HL-60 (cell line): Measurements from ENCODE around the gene MCRS1.

ENCODE experiments used
- GABPA ChIP-seq: IDR thresholded peaks from 2 replicates; pipeline ENCODE4 v1.6.1; 2012; ENCODE audit warnings: low read depth
- POLR2AphosphoS5 ChIP-seq: IDR thresholded peaks from 2 replicates; pipeline ENCODE4 v1.6.1; 2012; ENCODE audit warnings: low read depth
- REST ChIP-seq: IDR thresholded peaks from 2 replicates; pipeline ENCODE4 v1.6.1; 2012; ENCODE audit warnings: low read depth; ENCODE audit not compliant: insufficient replicate concordance
- SPI1 ChIP-seq: IDR thresholded peaks from 2 replicates; pipeline ENCODE4 v1.6.1; 2012; ENCODE audit warnings: low read depth, mild to moderate bottlenecking, borderline replicate concordance
- TF ChIP-seq, protein P1 (sequence below): IDR thresholded peaks from one replicate; pipeline ENCODE4 v1.5.1; 2011; ENCODE audit warnings: low read length, control low read depth, inconsistent platforms; ENCODE audit not compliant: insufficient read depth

DNA sequence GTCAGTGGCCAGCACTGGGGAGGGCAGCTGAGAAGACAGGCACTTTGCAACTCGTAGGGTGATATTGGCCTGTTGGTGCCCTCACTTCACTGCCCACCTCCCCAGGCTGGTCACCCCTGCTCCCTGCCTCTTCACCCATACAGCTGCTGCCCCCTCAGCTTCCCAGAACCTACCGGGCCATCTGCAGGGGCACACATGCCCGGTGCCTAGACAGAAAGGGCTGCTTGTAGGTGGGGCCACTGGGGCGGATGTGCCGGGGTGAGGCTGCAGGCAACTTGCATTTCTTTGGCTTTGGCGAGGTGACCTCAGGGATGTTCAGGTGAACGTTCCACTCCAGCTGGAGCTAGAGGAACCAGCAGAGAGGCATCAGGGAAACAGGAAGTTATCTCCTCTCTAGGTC lies 20.3 kb upstream of the MCRS1 start:
- TF ChIP-seq, protein P1, sequence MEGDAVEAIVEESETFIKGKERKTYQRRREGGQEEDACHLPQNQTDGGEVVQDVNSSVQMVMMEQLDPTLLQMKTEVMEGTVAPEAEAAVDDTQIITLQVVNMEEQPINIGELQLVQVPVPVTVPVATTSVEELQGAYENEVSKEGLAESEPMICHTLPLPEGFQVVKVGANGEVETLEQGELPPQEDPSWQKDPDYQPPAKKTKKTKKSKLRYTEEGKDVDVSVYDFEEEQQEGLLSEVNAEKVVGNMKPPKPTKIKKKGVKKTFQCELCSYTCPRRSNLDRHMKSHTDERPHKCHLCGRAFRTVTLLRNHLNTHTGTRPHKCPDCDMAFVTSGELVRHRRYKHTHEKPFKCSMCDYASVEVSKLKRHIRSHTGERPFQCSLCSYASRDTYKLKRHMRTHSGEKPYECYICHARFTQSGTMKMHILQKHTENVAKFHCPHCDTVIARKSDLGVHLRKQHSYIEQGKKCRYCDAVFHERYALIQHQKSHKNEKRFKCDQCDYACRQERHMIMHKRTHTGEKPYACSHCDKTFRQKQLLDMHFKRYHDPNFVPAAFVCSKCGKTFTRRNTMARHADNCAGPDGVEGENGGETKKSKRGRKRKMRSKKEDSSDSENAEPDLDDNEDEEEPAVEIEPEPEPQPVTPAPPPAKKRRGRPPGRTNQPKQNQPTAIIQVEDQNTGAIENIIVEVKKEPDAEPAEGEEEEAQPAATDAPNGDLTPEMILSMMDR, result no peak
- TF ChIP-seq REST, result no peak
- TF ChIP-seq GABPA, result no peak
- TF ChIP-seq POLR2AphosphoS5, result no peak
- no peak for TF ChIP-seq SPI1
